H4 (cell line): Measurements from ENCODE around the gene C11orf98. TPM values are rescaled to one million over a fixed set of nuclear protein-coding genes. Genes with fewer than 3 reads are reported as not detected.
"Not testable (repeated sequence)": the region's sequence is repeated elsewhere in the genome, so short reads cannot be mapped to it uniquely, and the experiment has no call there.

Source experiments
- DNase-seq: peaks from one replicate; pipeline ENCODE4 v3.0.0-alpha.2; 2015; ENCODE audit warnings: low spot score
- total RNA-seq: library from RNA; depleted of rRNA; stranded (reverse); fragments of >200 nt; shearing (Covaris generic); gene quantifications from 2 replicates; pipeline ENCODE4 v1.2.3, GENCODE V29; 2014

Gene C11orf98
- total RNA-seq, 1 experiment from 2014 or later = 130 TPM

GRCh38 chr11:62650283-62650682 lies 14.7 kb downstream of the C11orf98 start:
- not testable (repeated sequence) for DNase-seq

GRCh38 chr11:62649486-62649885 lies 15.5 kb downstream of the C11orf98 start:
- DNase-seq = no peak

- no peak for DNase-seq
These were observed 16.0 kb downstream of the C11orf98 start for GRCh38 chr11:62648967-62649364.

GRCh38 chr11:62648185-62648966 lies 16.6 kb downstream of the C11orf98 start:
- DNase-seq = no peak

GRCh38 chr11:62647609-62648005 lies 17.4 kb downstream of the C11orf98 start:
- DNase-seq = no peak

GRCh38 chr11:62646825-62647608 lies 18.0 kb downstream of the C11orf98 start:
- DNase-seq = no peak

GRCh38 chr11:62645946-62646824 lies 18.8 kb downstream of the C11orf98 start, which contains the start of gene GANAB:
Gene GANAB (minus strand): TSS chr11:62646613. CDS start chr11:62646599, 14 bp downstream.
- peak; percentile 97 for DNase-seq

GRCh38 chr11:62645671-62645945 lies 19.4 kb downstream of the C11orf98 start:
- DNase-seq = no peak

- no peak for DNase-seq
These were observed 20.8 kb downstream of the C11orf98 start for GRCh38 chr11:62644220-62644619.

- no peak for DNase-seq
These were observed 32.5 kb downstream of the C11orf98 start for GRCh38 chr11:62632492-62632891.

- DNase-seq = no peak
These were observed 37.3 kb downstream of the C11orf98 start for GRCh38 chr11:62627713-62628112.

- DNase-seq = no peak
These were observed 42.4 kb downstream of the C11orf98 start for GRCh38 chr11:62622476-62623089.

GRCh38 chr11:62621567-62622470 lies 43.2 kb downstream of the C11orf98 start, which contains the start of gene B3GAT3:
Gene B3GAT3 (minus strand): TSS chr11:62621986. CDS start chr11:62621947, 39 bp downstream.
- peak; percentile 98 for DNase-seq

- DNase-seq = no peak
These were observed 43.9 kb downstream of the C11orf98 start for GRCh38 chr11:62621027-62621566.

- DNase-seq = not testable (repeated sequence)
These were observed 48.1 kb downstream of the C11orf98 start for GRCh38 chr11:62616957-62617356.

GRCh38 chr11:62615521-62615920 lies 49.5 kb downstream of the C11orf98 start:
- DNase-seq = no peak

GRCh38 chr11:62614275-62614674 lies 50.7 kb downstream of the C11orf98 start:
- no peak for DNase-seq

- no peak for DNase-seq
These were observed 51.7 kb downstream of the C11orf98 start for GRCh38 chr11:62613291-62613778.
